ENCODE data around the gene TSC22D2.
A peak's percentile ranks its signal among the peaks of the same experiment; 100 is the strongest.

The TSC22D2 gene

GRCh38 chr3:150408221-150409124 lies at the start of gene TSC22D2:
Gene TSC22D2 (plus strand): TSS chr3:150408298. CDS start chr3:150409351, 1,053 bp downstream.
- DNase-seq = peak; percentile 95

- no peak for DNase-seq
Observed at GRCh38 chr3:150359381-150359780, 48.7 kb upstream of the TSC22D2 start.

- no peak for DNase-seq
Observed at GRCh38 chr3:150360966-150361365, 47.1 kb upstream of the TSC22D2 start.

GRCh38 chr3:150362515-150363302 lies 45.4 kb upstream of the TSC22D2 start:
- DNase-seq = no peak

- DNase-seq = no peak
Observed at GRCh38 chr3:150363420-150363819, 44.7 kb upstream of the TSC22D2 start.

- no peak for DNase-seq
Observed at GRCh38 chr3:150365132-150365604, 42.9 kb upstream of the TSC22D2 start.

GRCh38 chr3:150367757-150368156 lies 40.3 kb upstream of the TSC22D2 start:
- DNase-seq = no peak

- no peak for DNase-seq
Observed at GRCh38 chr3:150370122-150370602, 37.9 kb upstream of the TSC22D2 start.

GRCh38 chr3:150370999-150371398 lies 37.1 kb upstream of the TSC22D2 start:
- DNase-seq = no peak

- DNase-seq = no peak
Observed at GRCh38 chr3:150371741-150372254, 36.3 kb upstream of the TSC22D2 start.

GRCh38 chr3:150372320-150372719 lies 35.8 kb upstream of the TSC22D2 start:
- no peak for DNase-seq

- no peak for DNase-seq
Observed at GRCh38 chr3:150372722-150373121, 35.4 kb upstream of the TSC22D2 start.

GRCh38 chr3:150373234-150373875 lies 34.7 kb upstream of the TSC22D2 start:
- DNase-seq = no peak

GRCh38 chr3:150374975-150375374 lies 33.1 kb upstream of the TSC22D2 start:
- DNase-seq = no peak

GRCh38 chr3:150376001-150376848 lies 31.9 kb upstream of the TSC22D2 start:
- no peak for DNase-seq

GRCh38 chr3:150377601-150378300 lies 30.3 kb upstream of the TSC22D2 start:
- no peak for DNase-seq

GRCh38 chr3:150378301-150378748 lies 29.8 kb upstream of the TSC22D2 start:
- DNase-seq = no peak

- DNase-seq = no peak
Observed at GRCh38 chr3:150379469-150379868, 28.6 kb upstream of the TSC22D2 start.

- peak; percentile 81 for DNase-seq
Observed at GRCh38 chr3:150384296-150385212, 23.5 kb upstream of the TSC22D2 start.

All from CD4-positive, alpha-beta T cell treated with Interleukin-15 for 1 hour (primary cell).